Testis (tissue), 3 donors: ENCODE results near the gene SLC4A9. TPM values are rescaled to one million over a fixed set of nuclear protein-coding genes. Genes with fewer than 3 reads are reported as not detected.

Experiments used
- DNase-seq: peaks from one replicate; pipeline ENCODE4 v3.0.0-alpha.2; 2019
- H3K27ac ChIP-seq, 2 donors: fragments of 200-600 bp; sonication (generic); one replicate each; pipeline ENCODE4 v1.5.1; 2019
- H3K27me3 ChIP-seq: fragments of 200-600 bp; sonication (generic); one replicate; pipeline ENCODE4 v1.5.1; 2019
- H3K36me3 ChIP-seq: fragments of 200-600 bp; sonication (generic); one replicate; pipeline ENCODE4 v1.5.1; 2017; ENCODE audit warnings: low read depth; ENCODE audit errors: missing control alignments
- H3K4me1 ChIP-seq: fragments of 200-600 bp; sonication (generic); one replicate; pipeline ENCODE4 v1.5.1; 2019
- H3K4me3 ChIP-seq, 2 donors: fragments of 200-600 bp; sonication (generic); one replicate each; pipeline ENCODE4 v1.5.1; 2017 to 2019
- H3K9me3 ChIP-seq: fragments of 200-600 bp; sonication (generic); one replicate; pipeline ENCODE4 v1.5.1; 2017
- POLR2A ChIP-seq: fragments of 450-650 bp; IDR thresholded peaks from one replicate; pipeline ENCODE4 v1.6.1; 2017; ENCODE audit warnings: antibody characterized with exemption, mild to moderate bottlenecking, moderate library complexity
- WGBS, 2 donors: methylation state at CpG; one replicate each; pipeline ENCODE4 v1.1.5; 2018; 5-methylcytosine and 5-hydroxymethylcytosine counted together
- intact Hi-C: fragments of 100-400 bp; cut with DNase I; formaldehyde crosslinking; loops from one replicate; pipeline ENCODE4 v1.15.1; 2023; ENCODE audit warnings: low total_unique reads
- polyA plus RNA-seq: library from polyadenylated mRNA; stranded (reverse); fragments of 350-450 nt; fragmentation: Illumina TruSeq; extraction: RNeasy Lipid Tissue Mini Kit (QIAGEN cat#74804); gene quantifications from one replicate; pipeline ENCODE4 v1.2.3, GENCODE V29; 2014; ENCODE audit warnings: low read depth, low replicate concordance; ENCODE audit not compliant: insufficient read depth
- total RNA-seq, 2 donors: library from RNA; depleted of rRNA; stranded (reverse); fragments of >200 nt; gene quantifications; one replicate each; pipeline ENCODE4 v1.2.3, GENCODE V29; 2016
- TF ChIP-seq, protein P1 (sequence below), 3 experiments: fragments of 450-650 bp in 2 of 3; fragments of 200-600 bp in 1 of 3; sonication (generic) in 1 of 3; IDR thresholded peaks; one replicate each; pipeline ENCODE4 v1.5.1; 2016 to 2019; ENCODE audit warnings: antibody characterized with exemption in 3 of 3, mild to moderate bottlenecking in 2 of 3, moderate library complexity in 1 of 3

The SLC4A9 gene
- total and polyA plus RNA-seq, 3 donors from 2014 or later, result 0.81 to 1.2 (median 1.2) TPM

DNA sequence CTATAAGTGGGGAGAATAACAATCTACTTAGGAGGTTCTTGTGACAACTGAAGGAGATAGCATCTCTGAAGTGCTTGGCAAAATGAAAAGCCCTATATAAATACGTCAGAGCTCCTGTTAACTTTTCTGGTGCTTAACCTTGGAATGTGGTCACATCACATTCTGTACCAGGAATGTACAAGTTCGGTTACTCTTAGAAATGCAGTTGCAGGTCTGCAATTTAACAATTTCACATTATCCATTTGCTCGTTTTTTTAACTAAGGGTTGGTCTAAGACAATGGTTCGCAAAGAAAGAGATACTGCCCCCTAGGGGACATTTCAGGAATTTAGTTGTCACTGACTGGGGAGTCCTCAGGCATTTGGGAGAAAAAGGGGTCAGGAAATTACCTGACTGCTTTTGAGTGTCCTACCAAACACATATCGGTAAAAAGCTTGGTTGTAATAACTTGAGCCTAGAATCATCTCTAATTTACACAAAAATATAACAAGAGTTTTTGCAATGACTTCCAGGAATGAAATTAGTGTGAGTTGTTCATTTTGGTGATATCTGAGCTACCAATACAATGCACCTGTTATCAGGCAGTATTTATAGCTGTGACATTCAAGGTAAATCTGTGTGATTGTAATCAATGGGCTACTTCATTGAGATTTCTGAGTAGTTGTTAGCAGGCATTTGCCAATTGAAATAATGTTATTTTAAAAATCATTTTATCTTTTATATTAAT, 8.2 kb upstream of the SLC4A9 start:
- Histone ChIP-seq H3K27me3 (no peaks in the 10 kb centered on the region), H3K27ac (no peak overlapping the region), H3K9me3 (no peaks in the 10 kb centered on the region), H3K4me1 (peaks cover 7% of the 10 kb centered on the region), H3K4me3 (no peak overlapping the region), H3K36me3 (no peaks in the 10 kb centered on the region)
- intact Hi-C loops, result loop anchor here (5.0 kb wide), 1 partner anchor 109 kb away; no protein-coding TSS in a partner anchor
- DNase-seq, result peak; percentile 64
- TF ChIP-seq, protein P1, sequence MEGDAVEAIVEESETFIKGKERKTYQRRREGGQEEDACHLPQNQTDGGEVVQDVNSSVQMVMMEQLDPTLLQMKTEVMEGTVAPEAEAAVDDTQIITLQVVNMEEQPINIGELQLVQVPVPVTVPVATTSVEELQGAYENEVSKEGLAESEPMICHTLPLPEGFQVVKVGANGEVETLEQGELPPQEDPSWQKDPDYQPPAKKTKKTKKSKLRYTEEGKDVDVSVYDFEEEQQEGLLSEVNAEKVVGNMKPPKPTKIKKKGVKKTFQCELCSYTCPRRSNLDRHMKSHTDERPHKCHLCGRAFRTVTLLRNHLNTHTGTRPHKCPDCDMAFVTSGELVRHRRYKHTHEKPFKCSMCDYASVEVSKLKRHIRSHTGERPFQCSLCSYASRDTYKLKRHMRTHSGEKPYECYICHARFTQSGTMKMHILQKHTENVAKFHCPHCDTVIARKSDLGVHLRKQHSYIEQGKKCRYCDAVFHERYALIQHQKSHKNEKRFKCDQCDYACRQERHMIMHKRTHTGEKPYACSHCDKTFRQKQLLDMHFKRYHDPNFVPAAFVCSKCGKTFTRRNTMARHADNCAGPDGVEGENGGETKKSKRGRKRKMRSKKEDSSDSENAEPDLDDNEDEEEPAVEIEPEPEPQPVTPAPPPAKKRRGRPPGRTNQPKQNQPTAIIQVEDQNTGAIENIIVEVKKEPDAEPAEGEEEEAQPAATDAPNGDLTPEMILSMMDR (IDR thresholded peaks at IDR 0.05), result peak; percentile 89 to 95 (median 93)
- TF ChIP-seq POLR2A, result no peak
- WGBS, 2 donors, result 16 to 27% methylated on average over 5 of the region's 5 CpGs

GRCh38 chr5:140355546-140355945, 4.4 kb upstream of the SLC4A9 start:
- H3K27ac ChIP-seq, result no peak overlapping the region
- TF ChIP-seq, protein P1 (IDR thresholded peaks at IDR 0.05), result no peak
- TF ChIP-seq POLR2A, result no peak
- H3K4me3 ChIP-seq, result no peak overlapping the region
- H3K36me3 ChIP-seq, result no peaks in the 10 kb centered on the region
- 91 to 92% methylated on average over 7 of the region's 7 CpGs for WGBS, 2 donors
- H3K27me3 ChIP-seq, result no peaks in the 10 kb centered on the region
- no peaks in the 10 kb centered on the region for H3K9me3 ChIP-seq
- intact Hi-C loops, result no loop called here
- H3K4me1 ChIP-seq, result no peaks in the 10 kb centered on the region
- DNase-seq, result no peak

DNA sequence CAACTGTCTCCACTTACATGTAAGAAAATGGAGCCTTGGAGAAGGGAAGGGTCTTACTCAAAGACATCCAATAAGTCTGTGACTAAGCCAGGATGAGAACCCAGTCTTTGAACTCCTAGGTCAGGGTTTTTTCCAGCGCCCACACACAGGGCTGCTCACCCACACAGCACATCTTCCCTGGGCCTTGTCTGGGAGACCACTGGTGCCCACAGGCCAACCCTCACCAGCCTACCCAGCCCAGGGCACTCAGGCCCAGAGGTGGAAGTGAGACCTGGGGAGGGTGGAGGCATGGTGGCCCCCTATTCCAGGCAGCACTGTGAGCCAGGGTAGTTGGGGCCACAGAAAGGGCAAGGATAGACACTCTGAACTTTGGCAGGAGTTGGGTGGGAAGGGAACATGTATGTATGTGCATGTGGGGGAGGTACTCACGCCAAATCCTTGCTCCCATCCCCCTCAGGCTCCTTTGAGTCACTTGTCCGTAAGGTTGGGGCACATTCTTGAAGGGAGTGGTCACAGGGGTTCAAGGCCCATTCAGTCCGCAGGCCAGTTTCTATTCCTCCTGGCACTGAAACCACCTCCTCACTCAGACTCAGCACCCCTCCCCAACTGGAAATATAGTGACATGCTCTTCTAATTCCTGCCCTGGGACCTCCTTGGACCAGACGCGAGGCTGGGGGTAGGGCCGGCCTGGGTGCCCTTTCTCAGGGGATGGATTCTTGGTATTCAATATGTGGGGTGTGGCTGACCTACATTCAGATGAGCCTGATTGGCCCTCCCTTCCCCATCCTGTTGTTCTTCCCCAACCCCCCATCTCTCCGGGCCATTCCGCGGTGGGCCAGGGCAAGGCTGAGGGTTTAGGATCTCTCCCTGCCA, 2.9 kb upstream of the SLC4A9 start:
- Histone ChIP-seq H3K27ac (no peak overlapping the region), H3K9me3 (no peaks in the 10 kb centered on the region), H3K36me3 (no peaks in the 10 kb centered on the region), H3K4me1 (no peaks in the 10 kb centered on the region), H3K4me3 (no peak overlapping the region), H3K27me3 (no peaks in the 10 kb centered on the region)
- DNase-seq, result no peak
- WGBS, 2 donors, result 29 to 32% methylated on average over 10 of the region's 10 CpGs
- intact Hi-C loops, result no loop called here
- TF ChIP-seq POLR2A, result no peak
- TF ChIP-seq, protein P1 (IDR thresholded peaks at IDR 0.05), result no peak

GRCh38 chr5:140357726-140358093, 2.3 kb upstream of the SLC4A9 start:
- H3K36me3 ChIP-seq, result no peaks in the 10 kb centered on the region
- WGBS, 2 donors, result 1% methylated on average over 18 of the region's 18 CpGs
- H3K4me1 ChIP-seq, result no peaks in the 10 kb centered on the region
- no peaks in the 10 kb centered on the region for H3K9me3 ChIP-seq
- peak; percentile 90 for DNase-seq
- no peak overlapping the region for H3K27ac ChIP-seq
- no peaks in the 10 kb centered on the region for H3K27me3 ChIP-seq
- intact Hi-C loops, result no loop called here
- no peak overlapping the region for H3K4me3 ChIP-seq
- TF ChIP-seq POLR2A, result no peak
- TF ChIP-seq, protein P1 (IDR thresholded peaks at IDR 0.05), result peak; percentile 80 to 82 (median 82)
